HL-60/S4 treated with phorbol 12-myristate 13-acetate at 8.2 ng/mL for 4 days and 3 days (cell line): ENCODE measurements around the gene NOS3.
"Not testable (repeated sequence)": the region's sequence is repeated elsewhere in the genome, so short reads cannot be mapped to it uniquely, and the experiment has no call there.

Experiments used
- in situ Hi-C: fragments of 300-500 bp; cut with MboI; formaldehyde crosslinking; loops from 2 replicates; pipeline ENCODE4 v1.15.0; 2022; ENCODE audit warnings: low sequenced_read_pairs

NOS3 gene

GRCh38 chr7:150997075-150997511, 6.3 kb downstream of the NOS3 start:
- in situ Hi-C loops: loop anchor here (25.0 kb wide), 1 partner anchor 560 kb away; no protein-coding TSS in a partner anchor

DNA sequence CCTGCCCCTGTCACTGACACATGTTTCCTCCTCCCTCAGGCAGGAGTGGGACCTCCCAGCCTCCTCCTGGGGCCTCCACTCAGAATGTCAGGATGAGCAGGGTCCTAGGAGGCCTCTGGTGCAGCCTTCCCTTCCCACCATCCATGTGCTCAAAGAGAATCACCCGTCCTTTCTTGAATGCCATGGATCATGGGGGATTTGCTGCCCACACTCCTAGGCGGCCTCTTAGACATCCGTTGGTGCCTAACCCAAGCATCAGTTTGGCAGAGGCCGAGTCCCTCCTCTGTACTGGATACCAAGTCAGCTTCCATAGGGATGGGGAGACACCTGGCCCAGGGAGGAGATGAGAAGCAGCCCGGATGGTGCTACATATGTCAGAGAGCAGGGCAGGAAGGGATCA, 7.0 kb downstream of the NOS3 start:
- in situ Hi-C loops: loop anchor here (25.0 kb wide), 1 partner anchor 561 kb away; no protein-coding TSS in a partner anchor

DNA sequence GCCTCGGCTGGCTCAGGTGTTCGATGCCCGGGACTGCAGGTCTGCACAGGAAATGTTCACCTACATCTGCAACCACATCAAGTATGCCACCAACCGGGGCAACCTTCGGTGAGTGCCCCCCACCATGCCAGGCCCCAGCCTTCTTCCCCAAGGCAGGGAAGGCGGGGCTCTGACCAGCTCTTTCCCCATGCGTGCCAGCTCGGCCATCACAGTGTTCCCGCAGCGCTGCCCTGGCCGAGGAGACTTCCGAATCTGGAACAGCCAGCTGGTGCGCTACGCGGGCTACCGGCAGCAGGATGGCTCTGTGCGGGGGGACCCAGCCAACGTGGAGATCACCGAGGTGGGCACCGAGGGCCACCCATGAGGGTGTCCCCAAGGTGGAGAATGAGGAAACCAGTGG, 7.5 kb downstream of the NOS3 start:
- in situ Hi-C loops: loop anchor here (25.0 kb wide), 1 partner anchor 561 kb away; no protein-coding TSS in a partner anchor

- in situ Hi-C loops: loop anchor here (25.0 kb wide), 1 partner anchor 562 kb away; no protein-coding TSS in a partner anchor
These were observed 8.2 kb downstream of the NOS3 start for GRCh38 chr7:150999001-150999400.

GRCh38 chr7:150999497-151000230, 8.8 kb downstream of the NOS3 start:
- in situ Hi-C loops: loop anchor here (25.0 kb wide), 1 partner anchor 562 kb away; no protein-coding TSS in a partner anchor

GRCh38 chr7:151000897-151001495, 10.2 kb downstream of the NOS3 start:
- in situ Hi-C loops: no loop called here

GRCh38 chr7:151001546-151001945, 10.7 kb downstream of the NOS3 start:
- in situ Hi-C loops: no loop called here

DNA sequence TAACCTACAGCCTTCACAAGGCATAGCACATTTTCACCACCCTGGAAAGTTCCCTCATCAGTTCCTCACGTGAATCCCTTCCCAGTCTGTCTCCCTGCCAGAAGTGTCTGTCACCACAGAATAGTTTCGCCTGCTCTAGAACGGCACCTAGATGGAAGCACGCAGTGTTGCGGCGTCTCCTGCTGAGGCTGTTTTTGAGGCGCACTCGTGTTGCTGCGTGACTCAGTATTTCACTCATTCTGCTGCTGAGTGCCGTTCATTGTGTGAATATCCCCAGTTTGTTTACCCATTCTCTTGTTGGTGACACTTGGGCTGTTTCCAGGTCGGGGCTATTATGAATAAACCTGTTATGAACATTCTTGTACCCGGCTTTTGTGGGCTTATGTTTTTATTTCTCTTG, 12.8 kb downstream of the NOS3 start:
- in situ Hi-C loops: no loop called here

- in situ Hi-C loops: no loop called here
These were observed 14.7 kb downstream of the NOS3 start for GRCh38 chr7:151005566-151005965.

DNA sequence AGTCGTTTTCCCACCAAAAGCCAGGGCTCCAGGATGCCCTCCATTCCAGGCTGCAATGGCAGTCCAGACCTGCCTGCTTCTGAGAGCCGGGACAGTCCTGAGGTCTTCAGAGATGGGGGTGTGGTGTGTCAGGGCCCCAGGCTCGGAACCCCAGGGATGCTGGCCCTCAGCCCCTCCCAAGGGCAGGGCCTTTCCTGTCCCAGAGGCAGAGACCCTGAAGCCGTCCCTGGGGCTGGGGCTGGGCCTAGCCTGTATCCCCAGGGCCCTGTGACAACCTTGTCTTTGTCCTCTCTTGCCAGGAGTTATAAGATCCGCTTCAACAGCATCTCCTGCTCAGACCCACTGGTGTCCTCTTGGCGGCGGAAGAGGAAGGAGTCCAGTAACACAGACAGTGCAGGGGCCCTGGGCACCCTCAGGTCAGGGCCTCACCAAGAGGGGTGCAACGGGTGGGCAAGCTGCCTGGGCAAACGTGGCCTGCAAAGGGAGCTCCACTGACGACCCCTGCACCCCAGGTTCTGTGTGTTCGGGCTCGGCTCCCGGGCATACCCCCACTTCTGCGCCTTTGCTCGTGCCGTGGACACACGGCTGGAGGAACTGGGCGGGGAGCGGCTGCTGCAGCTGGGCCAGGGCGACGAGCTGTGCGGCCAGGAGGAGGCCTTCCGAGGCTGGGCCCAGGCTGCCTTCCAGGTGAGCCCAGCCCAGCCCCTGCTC, 15.9 kb downstream of the NOS3 start:
- in situ Hi-C loops: no loop called here

GRCh38 chr7:151007469-151007898, 16.7 kb downstream of the NOS3 start:
- in situ Hi-C loops: no loop called here

GRCh38 chr7:151008143-151008510, 17.3 kb downstream of the NOS3 start:
- in situ Hi-C loops: no loop called here

DNA sequence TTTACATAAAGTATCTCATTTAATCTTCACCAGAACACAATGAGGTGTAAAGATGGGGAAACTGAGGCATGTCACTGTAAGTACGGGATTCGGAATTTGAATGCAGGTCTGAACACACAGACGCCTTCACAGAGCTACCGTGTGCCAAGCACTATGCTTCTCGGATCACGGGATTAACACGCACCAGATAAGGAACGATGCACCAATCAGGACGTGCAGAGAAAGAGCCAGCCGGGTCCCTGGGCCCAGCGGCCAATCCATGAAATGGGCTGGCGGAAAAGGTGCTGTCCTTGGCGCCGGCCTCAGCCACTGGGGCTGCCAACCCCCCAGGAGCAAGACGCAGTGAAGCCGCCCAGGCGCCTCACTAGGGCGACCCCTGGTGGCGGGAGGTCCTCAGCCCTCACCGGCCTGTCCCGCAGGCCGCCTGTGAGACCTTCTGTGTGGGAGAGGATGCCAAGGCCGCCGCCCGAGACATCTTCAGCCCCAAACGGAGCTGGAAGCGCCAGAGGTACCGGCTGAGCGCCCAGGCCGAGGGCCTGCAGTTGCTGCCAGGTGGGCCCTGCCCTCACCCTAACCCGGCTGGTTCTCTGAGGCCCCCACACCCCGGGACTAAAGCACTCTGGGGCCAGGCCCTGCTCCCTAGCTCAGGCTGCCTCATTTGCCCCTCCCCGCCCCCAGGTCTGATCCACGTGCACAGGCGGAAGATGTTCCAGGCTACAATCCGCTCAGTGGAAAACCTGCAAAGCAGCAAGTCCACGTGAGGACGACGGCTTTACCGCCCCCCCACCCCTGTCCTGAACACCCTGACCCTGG, 17.9 kb downstream of the NOS3 start:
- in situ Hi-C loops: no loop called here

DNA sequence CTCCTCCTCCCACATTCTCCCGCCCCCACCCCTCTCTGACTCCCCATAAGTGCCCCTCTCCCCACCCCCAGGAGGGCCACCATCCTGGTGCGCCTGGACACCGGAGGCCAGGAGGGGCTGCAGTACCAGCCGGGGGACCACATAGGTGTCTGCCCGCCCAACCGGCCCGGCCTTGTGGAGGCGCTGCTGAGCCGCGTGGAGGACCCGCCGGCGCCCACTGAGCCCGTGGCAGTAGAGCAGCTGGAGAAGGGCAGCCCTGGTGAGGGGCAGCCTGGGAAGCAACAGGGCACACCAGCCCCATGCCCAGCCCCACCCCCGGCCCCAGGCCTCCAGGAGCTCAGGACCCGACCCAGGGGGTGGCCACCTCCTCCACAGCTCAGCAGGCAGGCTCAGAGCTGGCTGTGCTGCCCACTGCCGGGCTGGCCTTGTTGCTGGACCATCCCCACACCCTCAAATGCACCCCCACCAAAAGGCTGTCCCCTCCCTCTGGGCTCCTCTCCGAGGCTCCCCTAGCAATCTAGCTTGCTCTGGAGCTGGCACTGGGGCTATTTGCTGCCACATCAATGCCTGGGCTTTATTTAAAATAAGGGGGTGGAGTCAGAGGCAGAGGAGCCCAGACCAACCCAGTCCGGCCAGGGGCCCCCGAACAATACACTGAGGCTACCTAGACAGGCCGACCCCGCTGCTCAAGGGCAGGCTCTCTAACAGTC, 18.7 kb downstream of the NOS3 start:
- in situ Hi-C loops: no loop called here

DNA sequence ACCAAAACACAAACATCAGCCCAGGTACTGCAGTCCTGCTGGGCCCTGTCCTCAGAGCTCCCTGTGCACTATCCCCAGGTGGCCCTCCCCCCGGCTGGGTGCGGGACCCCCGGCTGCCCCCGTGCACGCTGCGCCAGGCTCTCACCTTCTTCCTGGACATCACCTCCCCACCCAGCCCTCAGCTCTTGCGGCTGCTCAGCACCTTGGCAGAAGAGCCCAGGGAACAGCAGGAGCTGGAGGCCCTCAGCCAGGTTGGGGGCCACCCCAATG, 19.2 kb downstream of the NOS3 start:
- in situ Hi-C loops: no loop called here

DNA sequence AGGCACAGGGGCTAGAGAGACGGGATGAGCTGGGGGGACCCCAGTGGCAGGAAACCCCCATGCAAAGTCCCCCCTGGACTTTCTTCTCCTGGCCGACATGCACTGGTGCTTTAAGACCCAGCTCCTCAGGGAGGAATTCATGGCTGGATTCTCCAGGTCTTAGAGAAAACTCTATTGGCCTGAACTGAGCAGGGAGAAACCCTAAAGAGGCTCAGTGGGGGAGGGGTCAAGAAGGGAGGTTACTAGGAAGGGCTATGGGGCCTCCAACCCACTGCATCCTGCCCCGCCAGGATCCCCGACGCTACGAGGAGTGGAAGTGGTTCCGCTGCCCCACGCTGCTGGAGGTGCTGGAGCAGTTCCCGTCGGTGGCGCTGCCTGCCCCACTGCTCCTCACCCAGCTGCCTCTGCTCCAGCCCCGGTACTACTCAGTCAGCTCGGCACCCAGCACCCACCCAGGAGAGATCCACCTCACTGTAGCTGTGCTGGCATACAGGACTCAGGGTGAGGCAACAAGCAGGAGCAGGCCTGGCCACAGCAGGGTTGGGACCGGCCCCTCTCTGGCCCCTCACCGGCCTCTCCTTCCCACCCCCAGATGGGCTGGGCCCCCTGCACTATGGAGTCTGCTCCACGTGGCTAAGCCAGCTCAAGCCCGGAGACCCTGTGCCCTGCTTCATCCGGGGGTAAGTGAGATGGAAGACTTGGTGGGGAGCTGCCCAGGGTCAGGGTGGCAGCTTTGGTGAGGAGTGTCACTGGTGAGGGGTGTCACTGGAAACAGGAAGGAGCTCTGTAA, 19.7 kb downstream of the NOS3 start:
- in situ Hi-C loops: no loop called here

GRCh38 chr7:151011097-151011409, 20.2 kb downstream of the NOS3 start:
- in situ Hi-C loops: no loop called here

DNA sequence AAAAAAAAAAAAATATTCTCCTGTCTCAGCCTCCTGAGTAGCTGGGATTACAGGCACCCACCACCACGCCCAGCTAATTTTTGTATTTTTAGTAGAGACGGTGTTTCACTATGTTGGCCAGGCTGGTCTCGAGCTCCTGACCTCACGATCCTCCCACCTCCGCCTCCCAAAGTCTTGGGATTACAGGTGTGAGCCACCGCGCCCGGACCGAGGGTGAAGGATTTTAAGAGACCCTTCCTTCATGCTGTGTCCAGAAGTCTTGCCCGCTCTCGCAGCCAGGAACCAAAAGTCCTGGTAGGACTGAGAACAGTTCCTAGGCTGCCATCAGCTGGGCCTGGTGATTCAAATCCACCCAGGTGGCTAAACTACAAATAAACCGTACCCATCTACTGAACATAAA, 20.8 kb downstream of the NOS3 start:
- in situ Hi-C loops: not testable (repeated sequence)

GRCh38 chr7:151012031-151012692, 21.3 kb downstream of the NOS3 start:
- in situ Hi-C loops: no loop called here
